Nephron progenitor cell (in vitro differentiated cells): ENCODE results near the gene AMBP.

Experiments
- DNase-seq: peaks from one replicate; pipeline ENCODE4 v3.0.0; 2021
- H3K27ac Mint-ChIP-seq: 2 replicates; pipeline ENCODE4 v1.8.0; 2021; ENCODE audit warnings: mild to moderate bottlenecking, moderate library complexity, mixed read lengths
- H3K27me3 Mint-ChIP-seq: 2 replicates; pipeline ENCODE4 v1.8.0; 2021; ENCODE audit warnings: mild to moderate bottlenecking, low read depth, mixed read lengths; ENCODE audit not compliant: poor library complexity
- H3K36me3 Mint-ChIP-seq: 2 replicates; pipeline ENCODE4 v1.8.0; 2021; ENCODE audit warnings: low read depth, mixed read lengths
- H3K4me1 Mint-ChIP-seq: 2 replicates; pipeline ENCODE4 v1.8.0; 2021; ENCODE audit warnings: mixed read lengths
- H3K4me3 Mint-ChIP-seq: 2 replicates; pipeline ENCODE4 v1.8.0; 2021; ENCODE audit warnings: mild to moderate bottlenecking, moderate library complexity, mixed read lengths
- H3K9me3 Mint-ChIP-seq: 2 replicates; pipeline ENCODE4 v1.8.0; 2021; ENCODE audit warnings: mild to moderate bottlenecking, moderate library complexity, mixed read lengths
- TF ChIP-seq, protein P1 (sequence below): fragments of 200-600 bp; sonication (generic); IDR thresholded peaks from 2 replicates; pipeline ENCODE4 v1.5.0; 2021; ENCODE audit warnings: antibody characterized with exemption

AMBP gene

DNA sequence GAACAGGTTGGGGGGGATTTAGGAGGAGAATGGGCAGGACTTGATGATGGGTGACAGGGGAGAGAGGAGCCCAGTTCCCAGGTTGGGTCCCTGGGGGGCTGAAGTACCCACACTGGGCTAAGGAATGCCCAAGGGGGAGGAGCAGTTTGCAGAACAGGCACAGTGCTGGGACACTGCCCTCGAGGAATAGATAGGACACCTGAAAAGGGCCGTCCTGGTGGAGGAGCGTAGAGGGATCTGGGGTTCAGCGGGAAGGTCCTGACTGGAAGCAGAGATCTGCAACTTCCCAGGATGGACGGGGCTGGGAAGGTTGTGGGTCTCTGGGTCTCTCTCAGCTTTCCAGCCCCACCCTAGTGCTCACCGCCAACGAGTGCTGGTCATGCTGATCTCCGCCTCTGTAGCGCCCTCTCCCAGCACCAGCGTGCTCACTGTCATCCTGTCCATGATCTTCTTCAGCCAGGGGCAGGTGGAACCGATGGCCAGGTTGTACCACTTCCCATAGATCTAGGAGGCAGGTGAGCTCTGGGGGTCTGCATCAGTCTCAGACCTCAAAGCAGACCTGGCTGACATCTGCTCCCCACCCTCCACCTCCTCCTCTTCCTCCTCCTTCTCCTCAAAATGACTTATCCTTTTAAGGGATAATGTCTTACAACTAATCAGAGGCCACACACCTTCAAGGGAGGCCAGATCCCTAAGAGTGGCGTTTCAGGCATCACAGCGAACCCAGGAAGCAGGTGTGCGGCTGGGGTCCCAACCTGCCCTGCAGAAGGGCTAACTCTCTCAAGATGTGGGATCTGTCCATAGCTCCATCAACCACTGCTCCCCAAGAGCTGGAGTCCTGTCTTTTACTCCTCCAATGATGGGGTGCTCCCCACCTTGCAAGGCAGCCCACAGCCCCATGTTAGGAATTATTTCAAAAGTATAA is 1.6 kb downstream of the AMBP start:
- H3K4me3 Mint-ChIP-seq, result no peak overlapping the region
- no peaks in the 10 kb centered on the region for H3K9me3 Mint-ChIP-seq
- no peak for DNase-seq
- H3K27me3 Mint-ChIP-seq, result peaks cover 31% of the 10 kb centered on the region
- no peaks in the 10 kb centered on the region for H3K36me3 Mint-ChIP-seq
- TF ChIP-seq, protein P1, sequence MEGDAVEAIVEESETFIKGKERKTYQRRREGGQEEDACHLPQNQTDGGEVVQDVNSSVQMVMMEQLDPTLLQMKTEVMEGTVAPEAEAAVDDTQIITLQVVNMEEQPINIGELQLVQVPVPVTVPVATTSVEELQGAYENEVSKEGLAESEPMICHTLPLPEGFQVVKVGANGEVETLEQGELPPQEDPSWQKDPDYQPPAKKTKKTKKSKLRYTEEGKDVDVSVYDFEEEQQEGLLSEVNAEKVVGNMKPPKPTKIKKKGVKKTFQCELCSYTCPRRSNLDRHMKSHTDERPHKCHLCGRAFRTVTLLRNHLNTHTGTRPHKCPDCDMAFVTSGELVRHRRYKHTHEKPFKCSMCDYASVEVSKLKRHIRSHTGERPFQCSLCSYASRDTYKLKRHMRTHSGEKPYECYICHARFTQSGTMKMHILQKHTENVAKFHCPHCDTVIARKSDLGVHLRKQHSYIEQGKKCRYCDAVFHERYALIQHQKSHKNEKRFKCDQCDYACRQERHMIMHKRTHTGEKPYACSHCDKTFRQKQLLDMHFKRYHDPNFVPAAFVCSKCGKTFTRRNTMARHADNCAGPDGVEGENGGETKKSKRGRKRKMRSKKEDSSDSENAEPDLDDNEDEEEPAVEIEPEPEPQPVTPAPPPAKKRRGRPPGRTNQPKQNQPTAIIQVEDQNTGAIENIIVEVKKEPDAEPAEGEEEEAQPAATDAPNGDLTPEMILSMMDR, result no peak
- no peak overlapping the region for H3K27ac Mint-ChIP-seq
- H3K4me1 Mint-ChIP-seq, result peaks cover 4% of the 10 kb centered on the region

GRCh38 chr9:114075602-114076001 is 2.5 kb downstream of the AMBP start:
- peaks cover 4% of the 10 kb centered on the region for H3K4me1 Mint-ChIP-seq
- no peaks in the 10 kb centered on the region for H3K36me3 Mint-ChIP-seq
- TF ChIP-seq, protein P1, result no peak
- no peaks in the 10 kb centered on the region for H3K9me3 Mint-ChIP-seq
- no peak overlapping the region for H3K4me3 Mint-ChIP-seq
- H3K27me3 Mint-ChIP-seq, result peaks cover 31% of the 10 kb centered on the region
- H3K27ac Mint-ChIP-seq, result no peak overlapping the region
- no peak for DNase-seq

- Mint-ChIP-seq H3K36me3 (no peaks in the 10 kb centered on the region), H3K27ac (peak overlapping the region; percentile 37), H3K9me3 (no peaks in the 10 kb centered on the region), H3K4me3 (no peak overlapping the region), H3K4me1 (peaks cover under 1% of the 10 kb centered on the region), H3K27me3 (peaks cover 24% of the 10 kb centered on the region)
- TF ChIP-seq, protein P1, result no peak
- DNase-seq, result no peak
Measured at GRCh38 chr9:114072184-114073140, 5.6 kb downstream of the AMBP start.

GRCh38 chr9:114071197-114071795 is 6.8 kb downstream of the AMBP start:
- H3K27ac Mint-ChIP-seq, result no peak overlapping the region
- DNase-seq, result no peak
- no peaks in the 10 kb centered on the region for H3K4me1 Mint-ChIP-seq
- H3K36me3 Mint-ChIP-seq, result no peaks in the 10 kb centered on the region
- TF ChIP-seq, protein P1, result no peak
- no peaks in the 10 kb centered on the region for H3K9me3 Mint-ChIP-seq
- H3K4me3 Mint-ChIP-seq, result no peak overlapping the region
- H3K27me3 Mint-ChIP-seq, result peaks cover 26% of the 10 kb centered on the region

DNA sequence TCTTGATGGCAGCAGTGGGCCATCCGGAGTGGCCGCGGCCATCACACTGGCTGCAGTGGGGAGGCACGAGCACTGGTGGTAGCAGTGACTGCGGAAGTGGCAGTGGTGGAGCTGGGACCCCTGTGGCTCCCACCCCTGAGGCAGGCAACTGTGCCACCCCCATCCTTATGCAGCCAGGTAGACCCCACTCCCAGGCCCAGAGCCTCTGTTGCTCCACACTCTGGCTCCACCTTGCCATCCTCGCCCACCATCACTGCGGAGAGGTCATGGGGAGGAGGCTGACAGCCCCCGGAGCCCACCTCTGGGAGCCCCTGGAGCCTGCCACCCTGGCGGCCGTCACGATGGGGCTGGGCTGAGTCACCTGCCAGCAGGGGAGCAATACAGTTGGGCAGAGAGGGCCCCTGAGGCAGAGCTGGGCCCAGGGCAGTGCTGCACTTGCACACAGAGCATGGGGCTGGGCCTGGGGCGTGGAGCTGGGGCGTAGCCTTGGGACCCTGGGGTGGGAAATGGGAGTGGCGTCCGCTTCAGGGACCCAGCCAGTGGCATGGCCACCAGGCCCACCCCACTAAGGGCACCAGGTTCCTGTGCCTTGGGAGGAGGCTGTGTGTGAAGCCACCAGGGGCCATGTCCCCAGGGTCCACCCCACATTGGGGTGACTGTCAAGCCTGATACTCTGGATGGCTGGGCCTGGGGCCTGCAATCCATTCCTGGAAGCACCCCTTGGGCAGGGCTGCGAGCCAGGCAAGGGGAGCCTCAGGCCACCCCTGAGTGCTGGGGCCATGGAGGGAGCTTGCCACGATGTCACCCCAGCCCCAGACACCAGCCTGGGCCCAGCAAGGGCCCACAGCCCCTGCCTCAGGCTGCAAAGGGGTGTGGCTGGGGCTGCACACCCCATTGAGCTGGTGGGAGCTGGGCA is 7.7 kb downstream of the AMBP start:
- H3K9me3 Mint-ChIP-seq, result no peaks in the 10 kb centered on the region

More for the DNA sequence above, 7.7 kb downstream of the AMBP start:
- DNase-seq, result no peak
- no peaks in the 10 kb centered on the region for H3K4me1 Mint-ChIP-seq
- no peaks in the 10 kb centered on the region for H3K36me3 Mint-ChIP-seq
- H3K27ac Mint-ChIP-seq, result no peak overlapping the region
- H3K4me3 Mint-ChIP-seq, result no peak overlapping the region
- peaks cover 19% of the 10 kb centered on the region for H3K27me3 Mint-ChIP-seq
- TF ChIP-seq, protein P1, result no peak
